Inflammatory macrophage treated with lipopolysaccharide for 4 hours (primary cell): ENCODE results near the gene CDK14.

ENCODE experiments used
- DNase-seq: peaks from one replicate; pipeline ENCODE4 v3.0.0-alpha.2; 2020

CDK14 gene

GRCh38 chr7:90689260-90689659, 93.1 kb downstream of the CDK14 start:
- peak; percentile 59 for DNase-seq

GRCh38 chr7:90690159-90690858, 94.2 kb downstream of the CDK14 start:
- DNase-seq = no peak

DNA sequence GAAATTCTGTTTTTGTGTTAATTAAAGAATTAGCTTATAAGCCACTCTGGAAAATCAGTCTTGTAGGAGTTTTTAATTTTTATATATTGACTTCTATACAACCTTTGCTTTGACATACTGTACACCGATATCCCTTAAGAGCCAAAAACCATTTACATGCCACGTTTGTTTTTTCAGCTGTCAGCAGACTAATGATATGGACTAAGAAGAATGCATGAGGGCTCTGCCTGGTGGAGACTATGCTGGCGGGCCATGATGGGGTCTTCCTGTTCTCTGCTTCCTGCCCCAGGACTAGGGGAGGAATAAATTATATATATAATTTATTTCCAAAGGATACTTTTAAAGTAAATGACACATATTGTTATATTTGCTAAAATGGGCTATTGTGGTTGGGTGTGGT, 96.3 kb downstream of the CDK14 start:
- no peak for DNase-seq

- no peak for DNase-seq
These were observed 96.8 kb downstream of the CDK14 start for GRCh38 chr7:90692947-90693346.

GRCh38 chr7:90693939-90694338, 97.8 kb downstream of the CDK14 start:
- DNase-seq = no peak

DNA sequence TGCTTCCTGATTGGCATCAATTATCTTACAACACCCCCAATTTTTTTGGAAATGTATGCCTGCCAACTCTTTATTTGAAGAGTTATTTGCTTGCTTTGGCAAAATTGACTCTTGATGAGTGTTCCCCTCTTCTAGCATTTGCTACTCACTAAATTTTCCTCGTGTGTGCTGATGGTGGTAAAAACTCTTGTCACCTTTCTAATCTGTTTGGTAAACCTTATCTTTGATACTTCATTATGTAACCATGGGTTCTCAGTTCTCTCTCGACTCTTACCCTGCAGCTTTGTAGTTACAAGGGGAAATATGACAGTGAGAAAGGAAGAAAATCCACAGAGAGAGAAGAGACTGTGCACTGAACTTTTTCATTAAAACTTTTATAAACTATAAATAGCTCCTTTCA, 102.5 kb downstream of the CDK14 start:
- DNase-seq = no peak

DNA sequence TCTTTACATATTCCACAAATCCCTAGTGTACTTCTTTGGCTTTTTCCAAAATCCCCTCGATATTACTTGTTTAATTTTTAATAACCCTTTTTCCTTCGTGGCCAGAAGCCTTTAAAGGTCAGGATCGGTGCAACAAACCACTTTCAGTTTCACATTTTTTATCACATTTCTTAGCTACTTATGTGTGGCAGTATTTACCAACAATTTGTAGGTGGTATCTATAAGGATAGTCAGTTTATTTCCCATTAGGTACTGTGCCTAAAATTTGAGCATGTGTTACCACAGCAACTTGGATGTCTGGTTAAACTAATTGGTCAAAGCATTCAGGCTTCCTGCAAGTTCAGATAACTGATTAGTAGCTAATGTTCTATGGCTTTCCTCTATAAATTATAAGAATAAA, 104.9 kb downstream of the CDK14 start:
- peak; percentile 39 for DNase-seq

- DNase-seq = no peak
These were observed 105.7 kb downstream of the CDK14 start for GRCh38 chr7:90701771-90702170.

DNA sequence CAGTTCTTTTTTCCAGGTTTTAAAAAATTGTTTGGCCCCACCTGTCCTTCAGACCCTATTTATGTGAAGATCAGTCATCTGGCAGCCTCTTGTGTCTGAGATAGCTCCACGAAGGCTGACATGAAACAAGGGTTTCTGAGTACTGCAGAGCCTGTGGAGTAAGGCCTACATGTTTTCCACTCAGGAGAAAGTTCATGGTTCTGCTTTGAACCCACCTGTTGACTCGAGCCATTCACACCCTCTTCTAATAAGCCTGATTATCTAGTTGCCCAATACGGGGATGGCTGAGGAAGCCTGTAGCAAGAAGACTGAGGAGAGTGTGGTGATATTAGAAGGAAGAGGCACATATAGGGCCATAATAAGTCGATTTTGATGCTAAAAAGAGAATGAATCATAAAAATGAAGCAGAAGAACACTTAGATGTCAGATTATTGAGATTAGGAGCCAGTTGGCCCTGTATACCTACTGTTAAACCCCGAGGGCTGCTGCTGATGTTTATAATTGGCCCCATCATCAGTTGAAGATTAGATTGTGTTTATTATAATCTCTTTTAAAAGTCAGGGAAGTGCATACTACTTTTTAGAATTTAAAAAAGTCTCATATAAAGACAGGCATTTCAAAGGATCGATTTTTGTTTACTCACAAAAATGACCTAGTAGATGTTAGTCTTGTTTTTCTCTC, 109.4 kb downstream of the CDK14 start:
- no peak for DNase-seq

DNA sequence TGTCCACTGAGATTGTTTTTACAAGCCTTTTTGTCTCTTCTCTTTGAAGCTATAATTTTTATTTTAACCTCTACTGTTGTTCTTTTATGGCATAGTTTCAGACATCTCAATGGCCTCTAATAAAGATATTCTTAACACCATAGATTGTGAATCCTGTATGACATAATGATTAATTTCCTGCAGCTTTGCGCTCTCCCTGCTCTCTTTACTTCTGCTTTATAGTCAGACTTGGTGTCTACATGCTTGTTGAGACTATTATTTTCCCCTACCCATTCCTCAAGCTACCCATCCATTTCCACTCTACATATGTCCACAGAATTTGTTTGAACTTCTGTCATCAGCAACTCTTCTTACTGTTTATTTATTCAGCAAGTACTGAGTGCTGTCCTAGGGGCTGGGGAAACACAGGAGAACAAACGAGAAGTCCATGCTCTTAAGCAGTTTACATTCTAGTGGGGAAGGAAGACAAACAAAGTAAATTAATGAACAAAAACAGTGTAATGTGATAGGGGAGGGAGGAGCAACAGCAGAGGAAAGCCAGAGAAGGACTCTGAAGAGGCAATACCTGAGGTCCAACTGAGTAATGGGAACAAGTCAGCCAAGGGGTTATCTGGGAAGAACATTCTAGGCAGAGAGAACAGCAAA, 110.1 kb downstream of the CDK14 start:
- DNase-seq = no peak

DNA sequence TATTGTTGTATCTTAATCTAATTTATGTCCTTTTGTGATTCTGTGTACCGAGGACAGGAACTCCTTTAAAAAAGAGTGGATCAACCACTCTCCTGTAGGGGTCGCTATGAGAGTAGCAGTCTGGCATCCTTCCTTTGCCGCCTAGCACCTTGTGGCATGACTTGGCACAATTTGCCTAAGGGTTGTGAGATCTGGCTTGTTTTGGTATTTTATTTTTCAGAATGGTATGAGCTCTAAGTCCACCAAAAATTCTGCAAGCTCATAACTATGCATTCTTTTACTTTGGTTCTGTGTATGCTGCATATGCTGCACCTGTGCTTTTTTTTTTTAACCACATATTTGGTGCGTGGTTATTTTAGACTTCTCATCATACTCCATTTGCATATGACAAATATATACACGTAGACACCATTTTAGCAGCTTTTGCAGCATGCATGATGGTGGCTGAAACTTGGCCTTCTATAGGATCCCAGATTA, 112.8 kb downstream of the CDK14 start:
- DNase-seq = peak; percentile 18

- DNase-seq = no peak
These were observed 113.7 kb downstream of the CDK14 start for GRCh38 chr7:90709501-90710465.

DNA sequence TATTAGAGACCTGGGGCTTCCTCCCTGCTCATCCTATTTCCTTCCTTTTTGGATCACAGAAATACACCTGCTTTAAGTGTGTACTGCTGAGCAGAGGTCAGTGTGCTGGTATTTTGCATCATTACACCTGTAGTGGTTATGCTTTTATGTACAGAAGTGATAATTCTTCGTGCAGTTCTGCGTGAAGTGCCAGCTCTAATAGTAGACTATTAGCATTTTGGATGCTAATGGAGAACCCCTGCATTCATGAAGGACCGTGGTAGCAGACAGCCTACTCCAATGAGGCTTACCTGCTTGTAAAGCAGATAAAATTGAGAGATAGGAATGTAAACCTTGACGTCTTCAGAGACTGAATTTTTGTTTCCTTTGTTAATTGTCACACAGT, 114.3 kb downstream of the CDK14 start:
- no peak for DNase-seq

DNA sequence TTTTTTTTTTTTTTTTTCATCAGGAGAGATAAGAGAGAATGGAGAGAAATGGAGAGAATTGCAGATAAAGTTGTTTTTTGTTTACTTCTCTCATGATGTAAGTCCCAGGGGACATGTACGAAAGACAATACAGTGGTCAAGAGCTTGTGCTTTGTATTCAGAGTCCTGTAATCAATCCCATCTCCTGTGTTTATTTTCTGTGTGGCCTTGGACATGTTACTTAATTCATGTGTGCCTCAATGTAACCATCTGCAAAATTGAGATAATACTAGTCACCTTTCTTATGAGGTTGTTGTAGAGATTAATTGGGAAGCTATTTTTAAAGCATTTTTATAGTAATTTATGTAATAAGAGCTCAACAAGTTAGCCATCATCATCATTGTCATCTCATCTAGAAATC, 117.5 kb downstream of the CDK14 start:
- DNase-seq = no peak

DNA sequence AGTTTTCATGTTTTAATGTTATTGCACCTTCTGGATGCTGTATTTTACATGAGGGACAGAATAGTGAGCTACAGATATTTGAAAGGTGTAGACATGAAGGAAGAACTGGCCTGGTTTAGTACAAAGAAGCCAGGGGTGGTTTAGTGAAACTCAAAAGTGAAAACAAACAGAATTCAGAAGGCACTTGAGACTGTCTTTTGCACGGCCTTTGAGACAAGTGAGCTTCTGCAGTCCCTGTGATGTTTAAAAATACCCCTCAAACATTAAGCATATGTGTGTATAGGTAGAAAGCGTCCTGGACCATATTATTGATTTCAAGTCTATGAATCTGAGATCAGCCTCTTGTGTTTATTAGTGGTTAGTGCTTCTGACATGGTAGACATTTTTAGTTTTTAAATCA, 118.9 kb downstream of the CDK14 start:
- DNase-seq = no peak

DNA sequence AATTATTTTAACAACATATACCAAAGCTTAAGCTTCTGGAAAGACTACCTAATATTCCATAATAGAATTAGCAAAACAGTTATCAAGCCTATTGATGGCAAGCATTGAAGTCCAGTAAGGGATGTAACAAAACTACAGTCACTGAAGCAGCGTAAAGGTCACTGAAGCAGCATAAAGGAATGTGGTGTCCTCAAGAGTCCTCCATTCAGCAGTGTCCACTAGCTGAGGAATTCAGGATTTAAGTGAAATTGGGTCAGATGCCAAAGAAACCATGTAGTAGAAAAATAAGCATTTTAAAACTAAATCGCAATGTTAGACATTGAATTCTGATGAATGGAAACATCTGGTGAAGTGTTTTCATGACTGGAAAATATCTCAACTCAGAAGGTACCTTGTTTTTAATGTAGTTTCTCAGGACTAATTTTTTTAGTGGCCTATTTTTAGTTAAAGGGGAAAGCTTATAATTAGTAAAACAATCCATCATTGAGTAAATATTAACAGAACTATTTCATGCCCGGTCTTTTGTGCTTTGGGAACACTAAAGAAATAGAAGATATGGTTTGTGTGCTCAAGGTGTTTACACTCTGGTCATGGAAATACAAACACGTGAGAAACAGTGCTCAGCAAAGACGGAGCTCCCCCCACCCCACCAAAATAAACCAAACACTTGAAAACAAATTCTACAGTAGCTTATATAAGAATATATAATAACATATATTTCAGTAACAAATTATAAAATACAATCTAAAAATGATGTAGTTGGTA, 121.4 kb downstream of the CDK14 start:
- no peak for DNase-seq

- DNase-seq = no peak
These were observed 123.0 kb downstream of the CDK14 start for GRCh38 chr7:90719155-90719554.

GRCh38 chr7:90720984-90721760, 125.1 kb downstream of the CDK14 start:
- no peak for DNase-seq

GRCh38 chr7:90721869-90722431, 125.8 kb downstream of the CDK14 start:
- DNase-seq = no peak

DNA sequence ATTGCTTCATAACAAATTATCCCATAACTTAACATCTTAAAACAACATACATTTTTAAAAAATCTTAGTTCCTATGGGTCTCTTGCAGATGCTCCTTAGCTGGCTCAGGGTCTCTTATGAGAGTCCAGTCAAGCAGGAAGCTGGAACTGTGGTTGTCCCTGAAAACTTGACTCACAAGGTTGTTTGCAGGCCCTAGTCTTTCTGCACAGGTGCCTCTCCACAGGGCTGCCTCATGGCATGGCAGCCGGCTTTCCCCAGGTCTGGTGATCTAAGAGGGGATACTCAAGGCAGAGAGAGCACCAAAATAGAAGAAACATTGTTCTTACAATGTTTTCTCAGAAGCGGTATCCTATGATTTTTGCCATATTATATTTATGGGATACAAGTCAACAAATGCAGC, 127.1 kb downstream of the CDK14 start:
- DNase-seq = no peak

DNA sequence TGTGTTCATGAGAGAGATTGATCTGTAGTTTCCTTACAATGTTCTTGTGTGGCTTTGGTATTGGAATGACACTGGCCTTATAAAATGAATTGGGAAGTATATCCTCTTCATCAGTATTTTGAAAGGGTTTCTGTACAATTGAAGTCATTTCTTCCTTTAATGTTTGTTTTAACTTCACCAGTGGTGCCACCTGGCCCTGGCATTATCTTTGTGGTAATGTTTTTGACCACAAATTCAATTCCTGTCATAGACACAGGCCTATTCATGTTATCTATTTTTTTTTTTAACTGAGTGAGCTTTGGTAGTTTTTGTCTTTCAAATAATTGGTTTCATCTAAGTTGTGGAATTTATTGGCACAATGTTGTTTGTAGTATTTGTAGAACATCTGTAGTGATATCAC, 127.7 kb downstream of the CDK14 start:
- no peak for DNase-seq
